CD4-positive, alpha-beta memory T cell (primary cell): Measurements from ENCODE around the gene WASF1. TPM values are rescaled to one million over a fixed set of nuclear protein-coding genes. Genes with fewer than 3 reads are reported as not detected.
"Not testable (repeated sequence)": the region's sequence is repeated elsewhere in the genome, so short reads cannot be mapped to it uniquely, and the experiment has no call there.

ENCODE experiments used
- CTCF ChIA-PET: fragments of 350-600 bp; sonication (Branson Sonifier 250); formaldehyde crosslinking; loops from one replicate; lab custom pipeline; 2021; ENCODE audit warnings: inconsistent platforms; ENCODE audit not compliant: partially characterized antibody; lab: Charles Lee
- POLR2A ChIA-PET: fragments of 350-600 bp; sonication (Branson Sonifier 250); formaldehyde crosslinking; loops from one replicate; lab custom pipeline; 2021; ENCODE audit not compliant: partially characterized antibody; lab: Charles Lee
- DNase-seq, 5 donors: peaks; one replicate each; pipeline versions ENCODE4 v3.0.0 to v3.0.0-alpha.2; 2020 to 2022; ENCODE audit warnings: mixed read lengths in 1 of 5
- H3K27ac ChIP-seq: one replicate; pipeline ENCODE4 v1.7.0; 2013; ENCODE audit warnings: low read depth, low read length
- H3K27me3 ChIP-seq: 2 replicates; pipeline ENCODE4 v1.7.0; 2013; ENCODE audit warnings: mild to moderate bottlenecking, low read length, moderate library complexity; ENCODE audit not compliant: insufficient read depth
- H3K36me3 ChIP-seq: 2 replicates; pipeline ENCODE4 v1.7.0; 2013; ENCODE audit warnings: mild to moderate bottlenecking, low read length, moderate library complexity; ENCODE audit not compliant: insufficient read depth
- H3K4me1 ChIP-seq: 2 replicates; pipeline ENCODE4 v1.7.0; 2013; ENCODE audit warnings: mild to moderate bottlenecking, low read length, moderate library complexity; ENCODE audit not compliant: insufficient read depth
- H3K4me3 ChIP-seq, 2 donors: one replicate each; pipeline ENCODE4 v1.7.0; 2013; ENCODE audit warnings: low read length in 2 of 2, mild to moderate bottlenecking in 1 of 2
- H3K9me3 ChIP-seq, 2 donors: one replicate each; pipeline ENCODE4 v1.7.0; 2013; ENCODE audit warnings: low read length in 2 of 2, control low read depth in 1 of 2; ENCODE audit not compliant: control insufficient read depth in 1 of 2
- H3K27ac Mint-ChIP-seq, 7 donors: one replicate each; pipeline ENCODE4 v1.8.0; 2020 to 2021; ENCODE audit warnings: mixed read lengths in 7 of 7, mild to moderate bottlenecking in 6 of 7, inconsistent platforms in 3 of 7, moderate library complexity in 3 of 7
- H3K27me3 Mint-ChIP-seq, 2 donors: one replicate each; pipeline ENCODE4 v1.8.0; 2020 to 2021; ENCODE audit warnings: mixed read lengths in 2 of 2
- H3K36me3 Mint-ChIP-seq, 2 donors: one replicate each; pipeline ENCODE4 v1.8.0; 2020 to 2021; ENCODE audit warnings: mixed read lengths in 2 of 2, inconsistent platforms in 1 of 2, mild to moderate bottlenecking in 1 of 2
- H3K4me1 Mint-ChIP-seq, 4 donors: one replicate each; pipeline ENCODE4 v1.8.0; 2020 to 2021; ENCODE audit warnings: mixed read lengths in 4 of 4, mild to moderate bottlenecking in 1 of 4
- H3K4me3 Mint-ChIP-seq, 8 donors: one replicate each; pipeline ENCODE4 v1.8.0; 2020 to 2021; ENCODE audit warnings: mixed read lengths in 8 of 8, mild to moderate bottlenecking in 7 of 8, moderate library complexity in 6 of 8, inconsistent platforms in 3 of 8
- H3K9me3 Mint-ChIP-seq, 8 donors: one replicate each; pipeline ENCODE4 v1.8.0; 2020 to 2021; ENCODE audit warnings: mixed read lengths in 8 of 8, mild to moderate bottlenecking in 5 of 8, inconsistent platforms in 3 of 8, moderate library complexity in 1 of 8
- intact Hi-C: fragments of 100-400 bp; cut with micrococcal nuclease; formaldehyde crosslinking; loops from one replicate; pipeline ENCODE4 v1.15.1; 2023
- polyA plus RNA-seq, 2 donors: library from polyadenylated mRNA; unstranded; fragments of 300-500 nt; fragmentation: Illumina TruSeq; gene quantifications; one replicate each; pipeline ENCODE4 v1.2.3, GENCODE V29; 2021
- total RNA-seq, 2 experiments: library from RNA; stranded (reverse); gene quantifications; one replicate each; pipeline ENCODE4 v1.2.3, GENCODE V29; 2021

Gene WASF1
- total and polyA plus RNA-seq, 4 experiments from 2014 or later = 0.09 to 0.70 (median 0.26) TPM

GRCh38 chr6:110137924-110138887 is 41.3 kb downstream of the WASF1 start:
- Histone ChIP-seq H3K4me3 (no peak overlapping the region), H3K9me3 (no peaks in the 10 kb centered on the region), H3K36me3 (no peaks in the 10 kb centered on the region), H3K27ac (no peak overlapping the region), H3K27me3 (peaks cover 4% of the 10 kb centered on the region), H3K4me1 (no peaks in the 10 kb centered on the region)
- Mint-ChIP-seq H3K9me3 (peaks cover 0 to 7% (median 5%) of the 10 kb centered on the region in 8 donors), H3K4me1 (no peaks in the 10 kb centered on the region), H3K27me3 (peaks cover 19 to 22% of the 10 kb centered on the region in 2 donors), H3K27ac (no peak overlapping the region), H3K4me3 (no peak overlapping the region), H3K36me3 (peaks cover 0 to 4% of the 10 kb centered on the region in 2 donors)
- ChIA-PET POLR2A (no interaction called here), CTCF (no interaction called here)
- intact Hi-C loops = no loop called here
- DNase-seq = no peak

- no peak for DNase-seq
- Mint-ChIP-seq H3K36me3 (no peaks in the 10 kb centered on the region), H3K4me1 (no peaks in the 10 kb centered on the region), H3K27ac (no peak overlapping the region), H3K27me3 (peaks cover 5 to 6% of the 10 kb centered on the region in 2 donors), H3K4me3 (no peak overlapping the region), H3K9me3 (peaks cover 0 to 2% (median under 1%) of the 10 kb centered on the region in 8 donors)
- Histone ChIP-seq H3K4me3 (no peak overlapping the region), H3K27me3 (no peaks in the 10 kb centered on the region), H3K4me1 (no peaks in the 10 kb centered on the region), H3K36me3 (no peaks in the 10 kb centered on the region), H3K9me3 (no peaks in the 10 kb centered on the region), H3K27ac (no peak overlapping the region)
- intact Hi-C loops = no loop called here
- ChIA-PET POLR2A (no interaction called here), CTCF (no interaction called here)
Measured at GRCh38 chr6:110130362-110130761, 49.1 kb downstream of the WASF1 start.

GRCh38 chr6:110128418-110128817 is 51.1 kb downstream of the WASF1 start:
- Mint-ChIP-seq H3K36me3 (no peaks in the 10 kb centered on the region), H3K4me3 (no peak overlapping the region), H3K27ac (no peak overlapping the region), H3K27me3 (no peaks in the 10 kb centered on the region), H3K9me3 (peaks cover 0 to 2% (median 0%) of the 10 kb centered on the region in 8 donors), H3K4me1 (no peaks in the 10 kb centered on the region)
- Histone ChIP-seq H3K9me3 (no peaks in the 10 kb centered on the region), H3K36me3 (no peaks in the 10 kb centered on the region), H3K27ac (no peak overlapping the region), H3K27me3 (no peaks in the 10 kb centered on the region), H3K4me3 (no peak overlapping the region), H3K4me1 (no peaks in the 10 kb centered on the region)
- no peak for DNase-seq
- intact Hi-C loops = no loop called here
- POLR2A ChIA-PET = no interaction called here
- CTCF ChIA-PET = no interaction called here

GRCh38 chr6:110125361-110125760 is 54.1 kb downstream of the WASF1 start:
- no peaks in the 10 kb centered on the region for H3K4me1 ChIP-seq
- ChIA-PET CTCF (no interaction called here), POLR2A (no interaction called here)
- no peak for DNase-seq
- Mint-ChIP-seq H3K4me3 (no peak overlapping the region), H3K36me3 (no peaks in the 10 kb centered on the region), H3K27me3 (no peaks in the 10 kb centered on the region), H3K27ac (no peak overlapping the region), H3K4me1 (no peaks in the 10 kb centered on the region), H3K9me3 (peaks cover 0 to 7% (median 0%) of the 10 kb centered on the region in 8 donors)
- H3K9me3 ChIP-seq = no peaks in the 10 kb centered on the region
- no peak overlapping the region for H3K4me3 ChIP-seq
- H3K27me3 ChIP-seq = no peaks in the 10 kb centered on the region
- intact Hi-C loops = no loop called here
- no peak overlapping the region for H3K27ac ChIP-seq
- H3K36me3 ChIP-seq = no peaks in the 10 kb centered on the region

GRCh38 chr6:110121655-110122054 is 57.8 kb downstream of the WASF1 start:
- CTCF ChIA-PET, DNase-seq, H3K27ac Mint-ChIP-seq, H3K27me3 ChIP-seq, H3K4me1 Mint-ChIP-seq, POLR2A ChIA-PET, H3K36me3 Mint-ChIP-seq, H3K9me3 Mint-ChIP-seq, H3K27me3 Mint-ChIP-seq, H3K4me3 ChIP-seq, H3K27ac ChIP-seq, H3K36me3 ChIP-seq, H3K9me3 ChIP-seq, H3K4me1 ChIP-seq, H3K4me3 Mint-ChIP-seq, intact Hi-C loops: not testable (repeated sequence)

- Mint-ChIP-seq H3K4me3 (no peak overlapping the region), H3K36me3 (no peaks in the 10 kb centered on the region), H3K27me3 (peaks cover 9 to 11% of the 10 kb centered on the region in 2 donors), H3K9me3 (peaks cover 0 to 9% (median 4%) of the 10 kb centered on the region in 8 donors), H3K27ac (no peak overlapping the region), H3K4me1 (no peaks in the 10 kb centered on the region)
- no peak for DNase-seq
- no peaks in the 10 kb centered on the region for H3K27me3 ChIP-seq
- intact Hi-C loops = no loop called here
- ChIA-PET CTCF (interaction anchor here (1.1 kb wide), 1 partner anchor 8 kb away, joined by 3 read pairs; no protein-coding TSS in a partner anchor), POLR2A (no interaction called here)
- H3K36me3 ChIP-seq = no peaks in the 10 kb centered on the region
- no peak overlapping the region for H3K4me3 ChIP-seq
- no peak overlapping the region for H3K27ac ChIP-seq
- H3K9me3 ChIP-seq = no peaks in the 10 kb centered on the region
- no peaks in the 10 kb centered on the region for H3K4me1 ChIP-seq
Measured at GRCh38 chr6:110116258-110116657, 63.2 kb downstream of the WASF1 start.

- Histone ChIP-seq H3K4me1 (no peaks in the 10 kb centered on the region), H3K36me3 (no peaks in the 10 kb centered on the region), H3K4me3 (no peak overlapping the region), H3K27me3 (no peaks in the 10 kb centered on the region), H3K27ac (no peak overlapping the region), H3K9me3 (no peaks in the 10 kb centered on the region)
- no peaks in the 10 kb centered on the region for H3K36me3 Mint-ChIP-seq
- no peaks in the 10 kb centered on the region for H3K4me1 Mint-ChIP-seq
- H3K9me3 Mint-ChIP-seq = peaks cover 0 to 6% (median 2%) of the 10 kb centered on the region in 8 donors
- no peak overlapping the region for H3K4me3 Mint-ChIP-seq
- H3K27me3 Mint-ChIP-seq = peaks cover 6 to 10% of the 10 kb centered on the region in 2 donors
- POLR2A ChIA-PET = no interaction called here
- no peak for DNase-seq
- CTCF ChIA-PET = no interaction called here
- intact Hi-C loops = no loop called here
- H3K27ac Mint-ChIP-seq = no peak overlapping the region
Measured at GRCh38 chr6:110114004-110114403, 65.5 kb downstream of the WASF1 start.
